ENCODE data around the gene SEC24A. TPM values are rescaled to one million over a fixed set of nuclear protein-coding genes. Genes with fewer than 3 reads are reported as not detected.
"Not testable (repeated sequence)": the region's sequence is repeated elsewhere in the genome, so short reads cannot be mapped to it uniquely, and the experiment has no call there.

SEC24A gene
- 10 to 100 TPM; 16.1 to 16.6 TPM for total RNA-seq
- polyA plus RNA-seq = 1 to 10 TPM; 7.5 to 8.6 TPM

DNA sequence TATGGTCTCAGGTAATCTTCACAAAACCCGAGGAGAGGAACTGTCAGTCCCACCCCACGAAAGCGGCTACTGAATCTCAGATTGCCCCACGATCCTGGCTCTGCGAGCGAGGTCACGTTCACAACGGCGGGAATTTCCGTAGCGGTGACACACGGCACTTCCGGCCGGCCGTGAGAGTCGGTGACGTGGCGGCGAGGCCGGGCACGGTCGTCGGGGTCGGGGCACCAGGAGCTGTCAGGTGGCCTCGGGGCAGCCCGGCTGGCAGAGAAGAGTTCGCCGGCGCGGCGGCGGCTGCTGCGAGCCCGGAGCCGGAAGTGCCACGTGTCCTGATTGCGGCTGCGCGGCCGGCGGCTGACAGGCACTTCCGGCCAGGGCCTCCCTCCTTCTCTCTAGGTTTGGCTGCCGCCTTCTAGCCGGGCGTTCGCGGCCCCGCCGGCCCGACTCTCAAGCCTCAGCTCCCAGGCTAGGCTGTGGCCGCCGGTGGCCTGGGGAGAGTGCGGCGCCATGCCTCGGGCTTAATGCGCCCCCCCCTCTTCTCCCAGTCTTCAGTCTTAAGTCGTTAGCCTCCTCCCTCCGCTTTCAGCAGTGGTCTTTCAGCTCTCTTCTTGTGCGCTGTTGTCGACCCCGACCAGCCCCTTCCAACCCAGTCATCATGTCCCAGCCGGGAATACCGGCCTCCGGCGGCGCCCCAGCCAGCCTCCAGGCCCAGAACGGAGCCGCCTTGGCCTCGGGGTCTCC is at the start of gene SEC24A:
Gene SEC24A (plus strand): TSS at position 361 of the 738 bp plus-strand sequence. CDS start 292 bp downstream, at position 653.
- ChIA-PET POLR2A (ENCODE audit: partially characterized antibody) (interaction anchor here (0.6 to 3.4 kb wide), 10 partner anchors 10 to 1597 kb away, joined by 3 to 33 read pairs (median 4); partner anchors contain the start of genes HSPA4, PCBD2, PPP2CA and SAR1B), CTCF (ENCODE audit: partially characterized antibody) (interaction anchor here (0.9 to 1.3 kb wide), 2 partner anchors 18 to 423 kb away, joined by 3 read pairs; partner anchors contain the start of gene PPP2CA)
- Mint-ChIP-seq H3K4me3 (peak within 1 kb of the TSS; percentile 89 to 100 (median 97)), H3K27me3 (no peaks in the 10 kb centered on the region), H3K9me3 (no peaks in the 10 kb centered on the region), H3K36me3 (peaks cover 0 to 22% of the 10 kb centered on the region in 2 donors), H3K4me1 (peaks cover 16 to 33% (median 23%) of the 10 kb centered on the region in 4 donors), H3K27ac (peak within 1 kb of the TSS; percentile 96 to 100 (median 99))
- Histone ChIP-seq H3K4me1 (ENCODE audit: insufficient read depth, low read length) (peaks cover 23% of the 10 kb centered on the region), H3K27ac (ENCODE audit: low read depth, low read length) (peak within 1 kb of the TSS; percentile 99), H3K27me3 (ENCODE audit: insufficient read depth, low read length) (no peaks in the 10 kb centered on the region), H3K36me3 (ENCODE audit: insufficient read depth, low read length) (no peaks in the 10 kb centered on the region), H3K4me3 (ENCODE audit: low read length in 2 of 2) (peak within 1 kb of the TSS; percentile 94 to 96), H3K9me3 (ENCODE audit: control insufficient read depth in 1 of 2, low read length in 2 of 2) (no peaks in the 10 kb centered on the region)
- intact Hi-C loops (cut with micrococcal nuclease) = loop anchor here (1.0 kb wide), 4 partner anchors 16 to 422 kb away; partner anchors contain the start of genes CAMLG, PPP2CA, SAR1B and UBE2B
- DNase-seq = peak; percentile 88 to 93 (median 90)

DNA sequence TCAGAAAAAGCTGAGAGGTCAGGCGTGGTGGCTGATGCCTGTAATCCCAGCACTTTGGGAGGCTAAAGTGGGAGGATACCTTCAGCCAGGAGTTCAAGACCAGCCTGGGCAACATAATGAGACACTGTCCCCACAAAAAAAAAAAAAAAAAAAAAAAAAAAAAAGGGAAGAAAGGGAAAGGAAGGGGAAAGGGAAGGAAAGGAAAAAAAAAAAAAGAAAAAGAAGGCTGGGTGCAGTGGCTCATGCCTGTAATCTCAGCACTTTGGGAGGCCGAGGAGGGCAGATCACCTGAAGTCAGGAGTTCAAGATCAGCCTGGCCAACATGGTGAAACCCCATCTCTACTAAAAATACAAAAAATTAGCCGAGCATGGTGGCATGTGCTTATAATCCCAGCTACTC is 48.8 kb upstream of the SEC24A start:
- DNase-seq; H3K4me3 ChIP-seq (ENCODE audit: low read length in 2 of 2); H3K9me3 Mint-ChIP-seq; H3K4me1 ChIP-seq (ENCODE audit: insufficient read depth, low read length); H3K9me3 ChIP-seq (ENCODE audit: control insufficient read depth in 1 of 2, low read length in 2 of 2); H3K4me3 Mint-ChIP-seq; H3K27ac ChIP-seq (ENCODE audit: low read depth, low read length); intact Hi-C loops (cut with micrococcal nuclease); H3K27ac Mint-ChIP-seq; H3K4me1 Mint-ChIP-seq; H3K36me3 ChIP-seq (ENCODE audit: insufficient read depth, low read length); H3K27me3 ChIP-seq (ENCODE audit: insufficient read depth, low read length); POLR2A ChIA-PET (ENCODE audit: partially characterized antibody); H3K27me3 Mint-ChIP-seq: not testable (repeated sequence)
- CTCF ChIA-PET (ENCODE audit: partially characterized antibody) = interaction anchor here (0.6 to 1.5 kb wide), 3 partner anchors 13 to 354 kb away, joined by 3 to 5 read pairs (median 4); no protein-coding TSS in a partner anchor
- peaks cover 6 to 17% of the 10 kb centered on the region in 2 donors for H3K36me3 Mint-ChIP-seq

DNA sequence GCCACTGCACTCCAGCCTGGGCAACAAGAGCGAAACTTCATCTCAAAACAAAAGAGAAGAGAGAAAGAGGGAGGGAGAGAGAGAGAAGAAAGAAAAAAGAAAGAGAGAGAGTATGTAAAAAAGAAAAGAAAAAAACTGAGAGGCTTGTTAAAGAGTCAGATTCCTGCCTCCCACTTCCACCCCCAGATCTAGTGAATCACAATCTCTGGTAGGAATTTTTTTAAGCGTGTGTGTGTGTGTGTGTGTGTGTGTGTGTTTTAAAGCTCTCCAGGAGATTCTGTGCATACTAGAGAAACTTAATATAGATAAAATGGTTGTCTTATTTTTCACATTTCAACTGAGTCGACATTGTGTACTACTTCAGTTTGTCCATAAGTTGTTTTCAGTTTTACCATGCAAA is 48.0 kb upstream of the SEC24A start:
- peak overlapping the region in 1 of 7 donors; percentile 15 for H3K27ac Mint-ChIP-seq
- CTCF ChIA-PET (ENCODE audit: partially characterized antibody) = interaction anchor here (1.2 to 2.2 kb wide), 2 partner anchors 13 to 171 kb away, joined by 3 to 10 read pairs; no protein-coding TSS in a partner anchor

DNA sequence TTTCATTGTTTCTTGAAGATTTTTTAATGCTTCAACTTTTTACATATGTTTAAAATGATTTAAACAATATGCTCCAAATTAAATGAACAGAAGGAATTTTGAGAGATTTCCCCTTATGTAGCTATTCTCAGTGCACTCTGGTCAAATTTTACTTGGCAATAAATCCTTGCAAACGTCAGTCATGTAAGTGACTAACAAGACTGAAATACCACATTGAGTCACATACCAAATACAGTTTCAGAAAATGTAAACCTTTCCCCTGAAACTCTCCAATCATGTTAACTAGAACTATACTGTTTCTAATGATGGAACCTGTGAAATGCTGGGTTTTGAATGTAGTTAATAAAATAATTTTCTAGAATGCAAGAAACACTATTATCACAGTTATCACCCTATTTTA is 45.5 kb upstream of the SEC24A start:
- Mint-ChIP-seq H3K27me3 (no peaks in the 10 kb centered on the region), H3K9me3 (no peaks in the 10 kb centered on the region), H3K27ac (no peak overlapping the region), H3K4me1 (peaks cover 0 to 4% (median 2%) of the 10 kb centered on the region in 4 donors), H3K36me3 (peaks cover 25 to 48% of the 10 kb centered on the region in 2 donors), H3K4me3 (no peak overlapping the region)
- CTCF ChIA-PET (ENCODE audit: partially characterized antibody) = interaction anchor here (1.2 kb wide), 1 partner anchor 11 kb away, joined by 3 read pairs; no protein-coding TSS in a partner anchor
- Histone ChIP-seq H3K4me1 (ENCODE audit: insufficient read depth, low read length) (no peaks in the 10 kb centered on the region), H3K27me3 (ENCODE audit: insufficient read depth, low read length) (no peaks in the 10 kb centered on the region), H3K4me3 (ENCODE audit: low read length in 2 of 2) (no peak overlapping the region), H3K36me3 (ENCODE audit: insufficient read depth, low read length) (peaks cover 28% of the 10 kb centered on the region), H3K27ac (ENCODE audit: low read depth, low read length) (no peak overlapping the region), H3K9me3 (ENCODE audit: control insufficient read depth in 1 of 2, low read length in 2 of 2) (no peaks in the 10 kb centered on the region)
- no peak for DNase-seq
- intact Hi-C loops (cut with micrococcal nuclease) = no loop called here
- POLR2A ChIA-PET (ENCODE audit: partially characterized antibody) = no interaction called here

More for the DNA sequence above, 48.0 kb upstream of the SEC24A start:
- H3K4me3 ChIP-seq (ENCODE audit: low read length in 2 of 2) = no peak overlapping the region
- no peak for DNase-seq
- no peak overlapping the region for H3K4me3 Mint-ChIP-seq
- intact Hi-C loops (cut with micrococcal nuclease) = no loop called here
- no peaks in the 10 kb centered on the region for H3K27me3 Mint-ChIP-seq
- POLR2A ChIA-PET (ENCODE audit: partially characterized antibody) = no interaction called here
- H3K27ac ChIP-seq (ENCODE audit: low read depth, low read length) = no peak overlapping the region
- H3K27me3 ChIP-seq (ENCODE audit: insufficient read depth, low read length) = no peaks in the 10 kb centered on the region
- peaks cover 0 to 4% (median 2%) of the 10 kb centered on the region in 4 donors for H3K4me1 Mint-ChIP-seq
- no peaks in the 10 kb centered on the region for H3K9me3 Mint-ChIP-seq
- peaks cover 9% of the 10 kb centered on the region for H3K36me3 ChIP-seq (ENCODE audit: insufficient read depth, low read length)
- H3K36me3 Mint-ChIP-seq = peaks cover 10 to 24% of the 10 kb centered on the region in 2 donors
- H3K4me1 ChIP-seq (ENCODE audit: insufficient read depth, low read length) = no peaks in the 10 kb centered on the region
- H3K9me3 ChIP-seq (ENCODE audit: control insufficient read depth in 1 of 2, low read length in 2 of 2) = no peaks in the 10 kb centered on the region

DNA sequence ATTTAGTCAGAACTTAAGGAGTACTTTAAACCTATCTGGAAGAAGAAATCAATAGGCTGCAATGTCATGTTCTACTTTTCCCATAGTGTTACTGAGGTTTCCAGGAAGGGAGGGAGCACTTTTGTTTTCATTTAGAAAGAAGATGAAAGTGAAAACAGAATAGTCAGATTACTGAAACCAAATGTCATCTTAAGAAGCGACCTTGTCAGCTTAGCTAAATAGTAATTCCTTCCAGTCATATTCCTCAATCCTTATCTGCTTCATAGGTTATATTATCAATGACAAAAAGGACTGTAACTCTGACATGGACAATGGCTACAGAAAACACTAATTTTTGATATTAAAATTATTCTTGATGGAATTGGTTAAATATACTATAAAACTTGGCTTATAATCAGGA is 43.7 kb upstream of the SEC24A start:
- ChIA-PET CTCF (ENCODE audit: partially characterized antibody) (interaction anchor here (0.7 to 1.2 kb wide), 2 partner anchors 27 to 1575 kb away, joined by 3 to 5 read pairs; no protein-coding TSS in a partner anchor), POLR2A (ENCODE audit: partially characterized antibody) (no interaction called here)
- Mint-ChIP-seq H3K4me1 (peaks cover 12 to 14% (median 13%) of the 10 kb centered on the region in 4 donors), H3K27ac (peak overlapping the region in 5 of 7 donors; percentile 9 to 80 (median 57)), H3K27me3 (no peaks in the 10 kb centered on the region), H3K9me3 (no peaks in the 10 kb centered on the region), H3K36me3 (peaks cover 43 to 64% of the 10 kb centered on the region in 2 donors), H3K4me3 (no peak overlapping the region)
- DNase-seq = no peak
- no peaks in the 10 kb centered on the region for H3K9me3 ChIP-seq (ENCODE audit: control insufficient read depth in 1 of 2, low read length in 2 of 2)
- H3K36me3 ChIP-seq (ENCODE audit: insufficient read depth, low read length) = peaks cover 39% of the 10 kb centered on the region
- peaks cover 10% of the 10 kb centered on the region for H3K4me1 ChIP-seq (ENCODE audit: insufficient read depth, low read length)
- no peak overlapping the region for H3K4me3 ChIP-seq (ENCODE audit: low read length in 2 of 2)
- H3K27me3 ChIP-seq (ENCODE audit: insufficient read depth, low read length) = no peaks in the 10 kb centered on the region
- H3K27ac ChIP-seq (ENCODE audit: low read depth, low read length) = no peak overlapping the region
- intact Hi-C loops (cut with micrococcal nuclease) = no loop called here

DNA sequence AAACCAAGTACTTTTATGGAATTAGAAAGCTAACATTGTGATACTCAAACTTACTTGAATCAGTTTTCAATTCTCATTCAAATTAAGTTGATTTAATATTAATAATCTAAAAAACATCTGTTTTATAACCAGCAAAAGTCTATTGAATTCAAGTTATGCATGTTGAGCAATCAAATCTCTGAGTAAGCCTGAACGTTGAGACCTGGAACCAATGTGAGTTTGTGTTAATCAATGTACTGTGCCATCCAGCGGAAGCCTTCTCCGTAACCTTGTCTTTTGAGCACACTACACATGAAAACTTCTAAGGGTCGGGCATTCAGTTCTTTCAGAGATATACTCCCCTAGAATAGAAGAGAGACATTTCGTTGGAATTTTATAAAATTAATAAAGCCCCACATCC is 41.9 kb upstream of the SEC24A start:
- peaks cover 48% of the 10 kb centered on the region for H3K36me3 ChIP-seq (ENCODE audit: insufficient read depth, low read length)
- Mint-ChIP-seq H3K4me3 (no peak overlapping the region), H3K27me3 (no peaks in the 10 kb centered on the region), H3K36me3 (peaks cover 53 to 74% of the 10 kb centered on the region in 2 donors), H3K9me3 (no peaks in the 10 kb centered on the region), H3K4me1 (peaks cover 12 to 14% (median 13%) of the 10 kb centered on the region in 4 donors), H3K27ac (no peak overlapping the region)
- H3K4me1 ChIP-seq (ENCODE audit: insufficient read depth, low read length) = peaks cover 10% of the 10 kb centered on the region
- intact Hi-C loops (cut with micrococcal nuclease) = no loop called here
- ChIA-PET POLR2A (ENCODE audit: partially characterized antibody) (no interaction called here), CTCF (ENCODE audit: partially characterized antibody) (no interaction called here)
- H3K4me3 ChIP-seq (ENCODE audit: low read length in 2 of 2) = no peak overlapping the region
- no peaks in the 10 kb centered on the region for H3K27me3 ChIP-seq (ENCODE audit: insufficient read depth, low read length)
- DNase-seq = no peak
- H3K27ac ChIP-seq (ENCODE audit: low read depth, low read length) = no peak overlapping the region
- no peaks in the 10 kb centered on the region for H3K9me3 ChIP-seq (ENCODE audit: control insufficient read depth in 1 of 2, low read length in 2 of 2)

DNA sequence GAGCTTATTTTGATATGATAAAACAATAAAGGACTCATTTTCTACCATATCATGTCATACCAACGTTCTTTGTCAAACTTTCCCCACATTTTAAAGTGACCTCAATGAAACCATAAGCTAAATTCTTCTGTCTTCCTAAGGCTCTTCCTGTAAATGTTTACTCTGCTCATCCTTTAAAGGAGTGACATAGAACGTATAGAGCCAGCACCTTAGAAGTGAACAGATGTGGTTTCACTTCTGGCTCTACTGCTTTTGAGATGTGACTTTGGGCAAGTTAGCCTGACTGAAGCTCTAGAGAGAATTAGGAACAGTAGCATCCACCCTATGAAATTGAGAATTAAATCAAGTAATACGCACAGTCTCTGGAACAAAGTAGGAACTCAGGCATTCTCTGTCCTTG is 40.0 kb upstream of the SEC24A start:
- H3K4me1 Mint-ChIP-seq = peaks cover 12 to 14% (median 13%) of the 10 kb centered on the region in 4 donors
- no peaks in the 10 kb centered on the region for H3K9me3 ChIP-seq (ENCODE audit: control insufficient read depth in 1 of 2, low read length in 2 of 2)
- DNase-seq = peak in 1 of 5 donors; percentile 7
- no peak overlapping the region for H3K4me3 ChIP-seq (ENCODE audit: low read length in 2 of 2)
- POLR2A ChIA-PET (ENCODE audit: partially characterized antibody) = no interaction called here
- H3K4me3 Mint-ChIP-seq = peak overlapping the region in 1 of 8 donors; percentile 17
- peak overlapping the region; percentile 48 to 90 (median 82) for H3K27ac Mint-ChIP-seq
- H3K27me3 ChIP-seq (ENCODE audit: insufficient read depth, low read length) = no peaks in the 10 kb centered on the region
- peaks cover 54% of the 10 kb centered on the region for H3K36me3 ChIP-seq (ENCODE audit: insufficient read depth, low read length)
- CTCF ChIA-PET (ENCODE audit: partially characterized antibody) = interaction anchor here (1.0 to 1.8 kb wide), 3 partner anchors 10 to 306 kb away, joined by 3 to 15 read pairs (median 3); no protein-coding TSS in a partner anchor
- intact Hi-C loops (cut with micrococcal nuclease) = no loop called here
- no peaks in the 10 kb centered on the region for H3K9me3 Mint-ChIP-seq
- H3K27me3 Mint-ChIP-seq = no peaks in the 10 kb centered on the region
- H3K4me1 ChIP-seq (ENCODE audit: insufficient read depth, low read length) = peaks cover 10% of the 10 kb centered on the region
- peaks cover 66 to 84% of the 10 kb centered on the region in 2 donors for H3K36me3 Mint-ChIP-seq
- no peak overlapping the region for H3K27ac ChIP-seq (ENCODE audit: low read depth, low read length)

All from CD4-positive, alpha-beta memory T cell (primary cell).